Measurements from ENCODE around the gene SIM1.

The SIM1 gene

DNA sequence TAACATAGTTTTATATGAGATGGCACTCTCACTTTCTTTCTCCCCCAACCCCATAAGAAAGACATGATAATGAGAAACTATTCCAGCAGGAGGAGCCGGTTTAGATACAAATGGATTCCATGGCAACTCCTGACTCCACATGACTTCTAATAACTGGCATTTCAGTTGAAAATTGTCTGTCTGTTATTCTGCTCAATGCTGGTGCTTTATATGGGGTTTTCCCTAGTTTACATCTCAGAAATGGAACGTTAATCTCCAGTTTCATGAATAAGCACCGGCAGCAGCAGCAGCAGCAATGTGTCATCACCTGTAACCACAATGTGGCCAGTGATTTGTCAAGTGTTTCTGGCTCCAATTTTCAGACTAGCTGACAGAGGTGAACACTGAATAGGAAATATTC is 8.0 kb upstream of the SIM1 start:
- peak in 1 of 2 donors; percentile 27 for DNase-seq (ENCODE audit: low read depth in 2 of 2)

DNA sequence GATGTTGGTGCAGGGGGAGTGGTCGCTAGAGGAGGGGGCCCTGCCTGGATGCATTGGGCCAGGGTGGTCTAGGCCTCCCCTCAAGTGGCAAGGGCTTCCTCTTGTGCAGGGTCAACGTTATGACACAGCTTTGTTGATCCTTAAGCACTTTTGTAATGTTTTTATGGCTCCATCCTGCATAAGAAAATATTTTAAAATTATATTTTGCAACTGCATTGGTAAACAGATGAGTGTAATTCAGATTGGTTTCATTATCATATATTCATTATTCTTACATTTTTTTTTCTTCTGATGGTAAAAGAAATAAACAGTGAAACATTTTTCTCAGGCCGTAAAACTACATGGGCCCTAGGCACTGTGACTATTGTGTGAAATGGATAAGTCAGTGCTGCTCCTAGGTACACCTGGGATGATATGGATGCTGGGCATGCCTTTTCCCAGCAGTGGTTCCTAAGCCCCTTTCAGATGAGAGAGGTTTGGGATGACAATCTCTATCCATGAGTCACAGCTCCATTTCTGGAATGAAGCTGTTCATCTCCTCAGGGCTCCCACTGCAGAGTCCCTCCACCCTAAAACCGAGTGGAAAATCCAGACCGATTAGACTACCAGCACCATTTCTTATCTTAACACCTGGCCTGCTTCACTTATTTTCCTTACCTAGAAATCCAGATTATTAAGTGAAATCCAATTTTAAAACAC is 5.8 kb upstream of the SIM1 start:
- no peak for DNase-seq (ENCODE audit: low read depth in 2 of 2)

DNA sequence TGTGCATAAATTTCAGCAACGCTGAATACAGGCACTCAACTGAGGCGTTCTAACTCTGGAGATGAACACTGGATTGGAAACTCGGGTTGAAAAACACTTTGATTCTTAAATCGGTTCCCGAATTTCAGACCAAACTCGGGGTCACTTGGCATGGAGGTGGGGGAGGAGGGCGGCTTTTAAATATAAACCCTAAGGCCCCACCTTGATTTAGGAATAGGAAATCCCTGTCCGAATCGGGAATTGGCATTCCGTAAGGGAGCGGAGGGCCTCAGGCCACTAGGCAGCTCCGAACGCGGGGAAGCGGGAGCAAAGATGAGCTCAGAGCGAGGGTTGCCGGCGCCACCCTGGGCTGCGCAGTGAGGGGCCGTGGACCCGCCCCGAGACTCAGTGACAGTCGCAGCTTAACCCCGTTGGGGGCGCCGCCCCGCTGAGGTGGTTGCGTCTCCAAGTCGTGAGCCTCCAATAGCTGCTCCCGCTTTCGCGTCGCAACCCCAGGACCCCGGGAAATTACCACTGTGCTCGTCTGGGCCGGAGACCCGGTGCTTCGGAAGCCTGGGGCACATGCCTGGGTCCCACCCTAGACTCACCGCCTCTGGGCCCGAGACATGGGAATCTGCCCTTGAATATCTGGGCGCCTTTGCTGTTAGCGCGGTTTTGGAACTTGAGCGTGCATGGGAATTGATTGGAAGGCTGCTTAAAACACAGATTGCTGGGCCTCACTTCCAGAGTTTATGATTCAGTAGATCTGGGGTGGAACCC is 4.6 kb upstream of the SIM1 start:
- DNase-seq (ENCODE audit: low read depth in 2 of 2), result no peak

DNA sequence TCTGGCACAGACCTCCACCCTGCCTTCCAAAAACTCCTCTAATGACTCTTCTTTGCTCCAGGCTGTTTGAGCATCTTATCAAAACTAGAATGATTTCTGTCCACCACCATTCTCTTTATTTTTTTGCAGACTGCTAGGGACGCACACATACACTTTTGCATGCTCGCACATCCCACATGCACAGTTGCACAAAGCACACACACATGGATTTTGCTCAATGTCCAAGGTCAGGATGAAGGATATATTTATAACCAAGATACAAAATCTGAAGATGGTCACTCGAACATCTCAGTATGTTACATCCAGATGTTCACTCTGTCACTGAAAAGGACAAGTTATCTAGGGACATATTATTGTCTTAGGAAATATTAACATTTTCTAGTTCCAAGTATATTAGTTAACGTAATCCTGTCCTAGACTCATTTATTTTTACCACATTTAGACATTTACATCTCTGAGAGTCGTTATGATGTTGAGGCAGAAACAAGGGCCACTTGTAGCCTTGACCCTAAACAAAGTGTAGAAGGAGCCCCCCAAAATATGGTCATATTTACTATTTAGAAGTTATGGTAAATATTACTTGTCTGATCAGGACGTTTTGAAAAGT is 3.4 kb upstream of the SIM1 start:
- DNase-seq (ENCODE audit: low read depth in 2 of 2), result no peak

DNA sequence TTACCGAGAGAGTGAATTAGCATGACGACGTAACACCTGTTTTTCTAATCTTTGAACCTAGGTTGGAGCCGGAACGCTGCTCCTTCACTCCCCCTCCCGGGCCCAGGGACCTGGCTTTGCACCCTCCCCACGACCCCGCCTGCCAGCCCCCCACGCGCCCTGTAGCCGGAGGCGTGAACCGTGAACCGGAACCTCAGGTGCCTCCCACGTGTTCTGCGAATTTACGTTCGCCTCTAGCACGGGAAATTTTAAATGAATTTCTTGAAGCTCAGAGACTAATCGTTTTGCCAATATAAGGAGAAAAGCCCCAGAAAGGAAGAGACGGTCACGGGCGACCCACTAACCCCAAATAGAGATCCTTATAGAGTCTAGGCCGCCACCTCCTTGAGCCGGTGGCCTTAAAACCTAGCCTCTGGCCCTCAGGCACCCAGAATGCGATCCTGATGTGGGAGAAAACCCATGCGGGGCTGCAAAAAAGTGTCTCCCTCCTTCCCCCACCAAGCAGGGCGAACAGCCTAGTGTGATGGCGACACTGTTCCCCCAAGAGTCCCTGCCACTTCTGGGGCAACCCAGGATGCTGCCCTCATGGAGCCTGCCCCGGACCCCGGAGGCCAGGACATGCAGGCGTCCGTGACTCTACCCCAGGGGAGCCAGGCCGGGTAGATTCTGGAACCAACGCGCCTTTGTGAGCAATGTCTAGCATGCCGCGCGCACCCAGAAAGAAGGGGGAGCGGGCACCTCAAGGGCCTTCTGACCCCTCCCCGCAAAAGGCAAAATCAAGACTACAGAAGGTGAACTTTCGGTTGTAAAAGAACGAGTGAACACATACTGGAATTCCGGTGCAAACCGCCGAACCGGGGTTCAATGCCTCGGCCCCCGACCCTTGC is 2.7 kb upstream of the SIM1 start:
- DNase-seq (ENCODE audit: low read depth in 2 of 2), result no peak

DNA sequence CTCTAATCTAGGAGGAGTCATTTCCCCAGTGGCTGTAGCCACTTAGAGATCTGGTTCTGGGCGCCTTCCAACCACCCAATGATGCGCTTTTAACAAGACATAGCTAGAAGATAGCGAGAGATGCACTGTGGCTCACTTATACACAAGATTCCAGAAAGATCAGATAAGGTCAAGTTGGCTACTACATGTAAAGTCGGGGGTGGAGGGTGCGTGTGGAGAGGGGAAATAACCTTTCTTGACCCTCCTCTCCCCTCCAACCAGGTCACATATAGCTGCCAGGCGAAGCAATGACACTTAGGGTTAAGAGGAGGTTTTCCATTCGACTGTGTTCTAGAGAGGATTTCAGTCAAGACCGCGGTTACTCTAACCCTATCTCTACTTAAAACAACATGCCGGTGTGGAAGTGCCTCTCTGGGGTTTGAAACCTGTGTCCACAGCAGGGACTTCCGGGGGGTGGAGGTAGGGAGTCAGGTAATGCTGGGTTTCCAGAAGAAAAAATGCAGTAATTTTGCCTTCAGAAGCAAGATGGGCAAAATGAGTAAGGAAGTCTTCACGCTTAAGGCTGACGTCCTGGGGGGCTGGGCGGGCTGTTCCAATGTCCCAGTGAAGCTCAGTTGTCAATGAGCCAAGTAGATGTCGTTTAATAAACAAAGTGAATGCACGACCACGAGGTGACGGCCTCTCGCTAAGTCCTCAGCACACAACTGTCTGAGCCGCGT is 1.8 kb upstream of the SIM1 start:
- no peak for DNase-seq (ENCODE audit: low read depth in 2 of 2)

DNA sequence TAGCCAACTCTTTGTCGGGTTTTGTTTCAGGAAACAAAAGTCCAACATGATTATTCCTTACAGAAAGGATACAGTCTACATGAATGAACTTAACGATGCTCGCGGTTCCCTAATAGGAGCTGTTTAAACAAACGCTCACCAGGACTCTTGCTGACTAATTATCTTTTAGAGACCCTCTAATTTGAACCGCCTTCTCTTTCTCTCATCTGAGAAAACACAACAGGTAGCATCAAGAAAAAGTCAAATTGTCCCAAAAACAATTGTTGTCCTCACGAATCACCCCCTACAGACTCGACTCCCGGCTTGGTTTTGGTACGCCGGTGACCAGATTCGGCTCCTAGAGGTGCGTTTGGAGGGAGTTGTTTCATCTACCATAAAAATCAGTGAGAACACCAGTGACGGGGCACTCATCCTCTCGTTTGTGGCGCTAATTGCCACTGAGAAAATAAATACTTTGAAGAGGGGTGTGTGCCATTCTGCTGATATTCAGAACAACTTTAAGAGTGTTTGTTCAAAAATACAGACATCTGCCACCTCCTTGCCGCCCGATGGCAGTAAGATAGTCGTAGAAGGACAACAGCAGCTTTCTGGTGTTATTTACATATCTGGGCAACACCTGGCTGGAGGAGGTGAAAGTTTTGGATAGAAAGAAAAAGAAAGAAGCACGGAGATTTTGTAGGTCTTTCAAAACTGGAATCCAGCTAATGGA is 1.1 kb upstream of the SIM1 start:
- DNase-seq (ENCODE audit: low read depth in 2 of 2), result no peak

DNA sequence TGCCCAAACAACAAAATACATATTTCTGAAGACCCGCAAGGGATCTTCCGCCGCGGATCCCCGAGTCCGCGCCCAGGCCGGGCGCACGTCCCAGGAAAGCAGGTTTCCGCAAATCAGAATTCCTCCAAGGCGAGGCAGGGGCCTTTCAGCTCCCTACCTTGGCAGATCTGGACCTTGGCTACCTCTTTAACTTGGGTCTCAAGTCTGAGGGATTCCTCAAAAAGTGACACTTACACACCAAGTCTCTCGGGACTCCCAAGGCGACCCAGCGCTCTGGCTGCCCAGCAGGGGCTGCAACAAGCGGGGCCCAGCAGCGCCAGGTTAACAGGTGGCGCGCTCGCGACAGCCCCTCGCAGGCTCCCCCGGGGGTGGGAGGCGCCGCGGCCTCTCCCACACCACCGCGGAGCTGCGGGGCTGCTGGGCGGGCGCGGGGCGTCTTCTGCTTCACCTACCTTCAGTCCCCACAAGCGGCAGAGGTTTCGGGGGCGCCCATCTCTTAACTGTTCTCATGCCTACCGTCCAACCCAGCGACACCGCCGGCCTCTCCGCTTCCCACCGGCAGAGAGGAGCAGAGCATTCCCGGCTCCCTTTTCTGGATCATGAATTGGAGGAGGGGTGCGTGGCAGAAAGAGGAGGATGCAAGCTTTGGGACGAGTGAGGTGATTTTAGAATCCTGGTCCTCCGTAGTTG is 414 bp downstream of the SIM1 start:
- DNase-seq (ENCODE audit: low read depth in 2 of 2), result no peak

DNA sequence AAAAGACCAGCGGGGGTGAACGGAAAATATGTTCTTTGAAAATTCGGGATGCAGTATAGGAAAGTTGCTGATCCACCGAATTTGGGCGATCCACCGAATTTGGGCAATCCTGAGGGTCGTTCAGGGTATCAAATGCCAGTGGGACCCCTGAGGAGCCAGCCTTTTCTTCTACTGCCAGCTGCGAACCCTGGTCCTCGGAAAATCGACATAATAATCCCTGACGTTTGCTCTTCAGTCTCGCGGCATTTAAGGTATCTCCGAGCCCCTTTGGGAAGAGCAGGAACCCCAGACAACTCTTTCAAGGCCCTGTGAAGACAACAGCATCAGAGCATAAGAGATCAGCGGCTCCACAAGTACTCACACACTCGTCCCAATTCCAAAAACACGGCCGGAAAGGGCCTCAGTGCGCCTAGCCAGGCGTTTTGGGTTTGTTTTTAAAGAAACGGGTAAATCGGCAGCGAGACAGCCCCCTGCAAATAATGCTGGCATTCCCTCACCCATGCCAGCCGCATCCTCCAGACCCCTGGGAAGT is 1.0 kb downstream of the SIM1 start:
- DNase-seq (ENCODE audit: low read depth in 2 of 2), result no peak

DNA sequence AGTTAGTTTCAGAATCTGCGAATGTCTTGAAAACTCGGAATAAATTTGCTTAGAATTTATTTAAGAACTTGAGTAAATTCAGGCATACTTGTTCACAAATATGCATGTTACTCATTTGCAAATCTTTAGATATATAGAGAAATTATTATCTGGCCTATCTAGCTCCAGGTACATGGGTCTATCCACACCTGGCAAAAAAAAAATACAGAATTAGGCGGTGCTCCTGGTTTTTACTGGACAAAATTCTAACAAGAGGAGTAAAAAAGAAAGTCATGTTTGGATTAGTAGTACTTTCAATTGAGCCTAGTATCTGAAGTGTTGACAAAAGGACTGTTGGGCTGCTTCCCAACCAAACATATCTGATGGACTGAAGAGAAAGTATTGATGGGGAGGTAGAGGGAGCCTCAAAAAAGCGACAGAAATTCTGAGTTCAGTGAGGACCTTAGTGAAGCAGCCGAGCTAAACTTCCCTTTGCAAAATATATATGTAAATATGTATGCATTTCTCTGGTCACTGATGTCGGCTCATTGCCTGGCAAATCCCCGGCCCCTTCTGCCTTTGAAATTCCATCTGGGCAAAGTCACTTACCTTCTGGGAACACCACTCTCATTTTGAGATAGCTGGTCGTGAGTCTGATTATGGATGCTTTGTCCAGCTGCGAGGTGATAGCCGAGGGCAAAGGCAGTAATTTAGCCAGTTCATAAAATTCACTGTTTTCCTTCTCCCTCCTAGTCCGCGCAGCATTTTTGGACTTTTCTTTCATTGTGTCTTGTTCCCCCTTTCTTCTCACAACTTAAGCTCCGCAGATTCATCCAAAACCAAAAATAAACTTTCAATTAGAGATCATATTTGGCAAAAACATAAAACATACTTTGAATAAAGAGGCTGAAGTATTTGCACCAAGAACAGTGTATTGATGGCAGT is 1.8 kb downstream of the SIM1 start:
- no peak for DNase-seq (ENCODE audit: low read depth in 2 of 2)

DNA sequence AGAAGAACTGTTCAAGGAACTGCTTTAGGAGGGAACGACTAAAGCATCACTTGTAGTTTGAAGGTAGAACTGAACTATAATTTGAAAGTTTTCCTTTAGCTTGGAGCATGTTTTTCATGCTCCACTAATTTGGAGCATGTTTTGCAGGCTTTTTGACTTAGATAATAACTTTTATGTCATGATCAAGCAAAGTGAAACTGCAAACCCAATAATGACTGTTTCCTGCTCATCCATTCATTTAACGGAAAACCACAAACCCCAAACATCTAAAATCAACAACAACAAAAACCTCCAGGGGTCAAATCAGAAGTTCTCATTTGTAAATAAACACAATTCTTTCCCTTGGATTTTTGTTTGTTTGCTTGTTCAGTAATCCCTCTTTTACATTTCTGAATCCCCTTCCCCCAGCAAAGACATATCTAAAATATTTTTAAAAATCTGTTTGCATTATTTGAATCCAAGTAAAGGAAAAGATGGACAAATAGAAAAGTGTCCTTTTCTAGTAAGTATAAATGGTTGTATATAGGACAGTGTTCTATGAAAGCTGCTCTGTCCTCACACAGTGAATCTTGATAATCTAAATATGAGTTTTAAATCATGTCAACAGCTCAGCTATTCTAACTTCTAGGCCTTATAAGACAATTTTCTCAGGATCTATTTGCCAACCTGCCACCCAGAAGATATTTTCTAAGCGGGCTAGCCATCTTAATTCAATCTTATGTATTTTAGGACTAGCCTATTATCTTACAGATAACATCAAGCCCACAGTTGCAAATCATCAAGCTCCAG is 2.6 kb downstream of the SIM1 start:
- no peak for DNase-seq (ENCODE audit: low read depth in 2 of 2)

DNA sequence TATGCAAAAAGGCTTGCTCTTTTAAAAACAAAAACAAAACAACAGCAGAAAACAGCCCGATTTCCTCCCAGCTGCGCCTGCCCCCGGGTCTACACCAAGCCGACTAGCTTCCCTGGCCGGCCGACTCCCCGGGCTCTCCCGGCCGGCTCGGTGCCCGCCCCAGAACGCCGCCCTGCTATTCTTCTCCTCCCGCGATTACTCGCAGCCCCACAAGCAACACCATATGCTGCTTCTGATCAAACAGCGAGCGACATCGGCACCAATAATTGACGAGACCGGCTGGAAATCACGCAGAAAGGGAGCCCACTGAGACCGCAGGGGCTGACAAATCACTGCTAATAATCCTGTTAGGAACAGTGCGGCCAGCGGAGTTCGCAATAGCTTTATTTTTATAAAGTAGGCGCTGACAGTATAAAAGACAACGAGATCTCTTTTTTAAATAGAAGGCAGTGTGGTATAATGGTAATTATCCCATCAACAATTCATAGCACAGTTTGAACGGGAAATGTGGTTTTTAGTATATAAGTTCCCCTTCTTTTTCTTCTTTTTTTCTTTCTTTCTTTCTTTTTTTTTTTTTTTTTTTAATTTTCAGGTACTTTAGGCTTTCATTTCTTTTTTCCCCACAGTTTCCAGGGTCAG is 3.3 kb downstream of the SIM1 start:
- DNase-seq (ENCODE audit: low read depth in 2 of 2), result no peak

DNA sequence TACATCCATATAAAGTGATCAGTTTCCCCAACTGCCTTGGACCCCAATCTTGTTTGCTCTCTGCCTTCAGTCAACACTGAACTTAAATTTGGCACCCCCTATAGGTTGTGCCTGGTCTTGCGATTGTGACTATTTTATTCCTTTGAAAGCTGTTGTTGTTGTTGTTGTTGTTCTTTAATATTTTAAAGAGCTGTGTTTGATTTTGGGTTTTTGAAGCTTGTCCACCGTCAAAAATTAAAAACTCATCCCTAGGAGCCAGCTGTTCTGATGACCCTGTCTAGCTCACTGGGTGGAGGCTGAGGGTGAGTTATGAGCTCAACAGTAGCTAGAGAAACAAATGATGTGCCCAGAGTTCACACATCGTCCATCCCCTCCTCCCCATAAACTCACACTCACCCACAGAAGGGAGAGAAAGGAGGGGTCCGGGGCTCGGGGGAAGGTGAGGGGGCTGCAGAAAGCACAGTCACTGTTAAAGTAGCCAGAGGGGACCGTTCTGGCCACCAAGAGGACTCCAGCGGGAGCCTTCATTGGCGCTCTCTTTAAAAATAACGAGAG is 4.0 kb downstream of the SIM1 start:
- DNase-seq (ENCODE audit: low read depth in 2 of 2), result no peak

DNA sequence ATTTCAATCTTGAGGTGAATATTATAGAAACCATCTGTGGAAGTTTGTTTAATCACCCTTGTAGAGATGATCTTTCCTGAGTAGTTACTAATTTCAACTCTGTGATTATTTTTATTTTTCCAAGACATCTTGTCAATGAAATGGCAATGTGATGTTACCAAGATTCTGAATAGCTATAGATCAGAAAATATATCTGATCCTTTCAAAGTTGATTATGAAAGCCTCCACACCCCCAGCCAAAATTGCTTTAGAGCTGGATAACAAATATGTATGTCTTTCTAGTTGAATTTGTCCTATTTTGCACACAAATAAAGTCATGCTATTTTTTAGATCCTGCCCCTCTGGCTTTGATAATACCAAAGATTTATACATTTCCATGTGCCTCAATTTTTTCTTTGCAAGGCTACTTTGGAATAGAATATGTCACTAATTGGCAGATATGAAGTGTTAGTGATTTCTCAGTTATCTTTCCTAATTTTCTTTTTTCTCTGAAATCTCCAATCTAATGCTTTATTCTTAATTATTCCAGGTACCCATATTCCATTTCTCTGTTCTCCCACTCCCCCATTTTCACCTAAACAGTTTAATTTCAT is 5.0 kb downstream of the SIM1 start:
- DNase-seq (ENCODE audit: low read depth in 2 of 2), result no peak

DNA sequence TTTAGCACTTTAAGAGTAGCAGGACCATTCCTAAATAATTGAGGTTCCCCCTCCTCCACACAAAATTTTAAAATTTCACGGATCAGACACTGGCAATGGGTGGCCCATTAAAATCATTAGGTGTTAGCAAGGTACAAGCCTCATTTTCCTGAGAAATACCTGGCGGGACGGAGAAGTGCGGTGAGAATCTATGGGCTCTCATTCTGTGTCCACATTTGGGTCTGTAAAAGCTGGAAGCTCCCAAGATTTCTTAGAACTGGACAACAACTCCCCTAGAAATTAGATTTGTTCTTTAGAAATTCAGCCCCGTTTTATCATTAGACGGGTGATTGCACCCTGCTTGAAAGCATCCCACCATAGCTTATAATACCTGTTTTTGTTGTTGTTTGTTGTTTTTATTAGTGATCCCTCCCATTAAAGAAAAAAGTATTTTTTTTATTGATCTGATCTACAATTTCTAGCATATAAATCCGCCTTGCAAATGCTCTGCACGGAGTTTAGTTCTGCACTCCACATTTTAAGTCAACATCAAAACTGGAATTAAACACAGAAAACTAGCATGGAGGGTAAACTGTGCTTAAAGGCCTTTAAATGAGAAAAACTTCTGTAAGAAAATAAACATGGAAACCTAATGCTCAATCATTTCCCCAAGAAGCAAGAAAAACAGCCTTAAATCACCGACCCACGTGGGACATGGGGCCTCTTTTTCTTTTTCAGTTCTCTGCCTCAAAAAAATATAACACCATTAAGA is 5.7 kb downstream of the SIM1 start:
- DNase-seq (ENCODE audit: low read depth in 2 of 2), result no peak
